SH-SY5Y (cell line): ENCODE data around the gene DIP2C.

ENCODE experiments used
- GATA2 ChIP-seq: IDR thresholded peaks from 2 replicates; pipeline ENCODE4 v1.6.1; 2011; ENCODE audit warnings: mild to moderate bottlenecking, low read depth, low read length
- GATA3 ChIP-seq: IDR thresholded peaks from 2 replicates; pipeline ENCODE4 v1.6.1; 2011; ENCODE audit warnings: low read depth, mild to moderate bottlenecking, low read length, moderate library complexity

GRCh38 chr10:555281-555680 is 134.2 kb downstream of the DIP2C start:
- TF ChIP-seq GATA3: no peak
- TF ChIP-seq GATA2: no peak
